ENCODE measurements around the gene PNMA5.

DNA sequence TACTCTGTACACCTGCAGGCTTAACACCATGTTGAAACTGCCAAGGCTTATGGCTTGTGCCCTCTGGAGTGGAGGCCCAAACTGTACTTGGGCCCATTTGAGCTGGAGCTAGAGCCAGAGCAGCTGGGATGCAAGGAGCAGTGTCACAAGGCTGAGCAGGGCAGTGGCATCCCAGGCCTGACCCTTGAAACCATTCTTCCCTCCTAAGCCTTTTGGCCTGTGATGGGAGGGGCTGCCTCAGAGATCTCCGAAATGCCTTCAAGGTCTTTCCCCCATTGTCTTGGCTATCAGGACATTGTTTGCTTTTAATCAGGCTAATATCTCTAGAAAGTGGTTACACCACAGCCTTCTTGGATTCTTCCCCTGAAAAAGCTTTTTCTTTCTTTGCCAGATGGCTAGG lies 10.9 kb upstream of the PNMA5 start:
- TF ChIP-seq, protein P1, sequence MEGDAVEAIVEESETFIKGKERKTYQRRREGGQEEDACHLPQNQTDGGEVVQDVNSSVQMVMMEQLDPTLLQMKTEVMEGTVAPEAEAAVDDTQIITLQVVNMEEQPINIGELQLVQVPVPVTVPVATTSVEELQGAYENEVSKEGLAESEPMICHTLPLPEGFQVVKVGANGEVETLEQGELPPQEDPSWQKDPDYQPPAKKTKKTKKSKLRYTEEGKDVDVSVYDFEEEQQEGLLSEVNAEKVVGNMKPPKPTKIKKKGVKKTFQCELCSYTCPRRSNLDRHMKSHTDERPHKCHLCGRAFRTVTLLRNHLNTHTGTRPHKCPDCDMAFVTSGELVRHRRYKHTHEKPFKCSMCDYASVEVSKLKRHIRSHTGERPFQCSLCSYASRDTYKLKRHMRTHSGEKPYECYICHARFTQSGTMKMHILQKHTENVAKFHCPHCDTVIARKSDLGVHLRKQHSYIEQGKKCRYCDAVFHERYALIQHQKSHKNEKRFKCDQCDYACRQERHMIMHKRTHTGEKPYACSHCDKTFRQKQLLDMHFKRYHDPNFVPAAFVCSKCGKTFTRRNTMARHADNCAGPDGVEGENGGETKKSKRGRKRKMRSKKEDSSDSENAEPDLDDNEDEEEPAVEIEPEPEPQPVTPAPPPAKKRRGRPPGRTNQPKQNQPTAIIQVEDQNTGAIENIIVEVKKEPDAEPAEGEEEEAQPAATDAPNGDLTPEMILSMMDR (optimal IDR thresholded peaks at IDR 0.05 in 1 of 3, IDR thresholded peaks at IDR 0.05 in 1 of 3, conservative IDR thresholded peaks at IDR 0.05 in 1 of 3; ENCODE audit: extremely low read depth in 1 of 3, insufficient read depth in 2 of 3, low read length in 3 of 3) = no peak
- TF ChIP-seq EZH2 (IDR thresholded peaks at IDR 0.05; ENCODE audit: low read length) = no peak
